Germinal center (tissue), 1 donor: ENCODE results near the gene SZT2.
A peak's percentile ranks its signal among the peaks of the same experiment; 100 is the strongest.

ENCODE experiments used
- DNase-seq: peaks from one replicate; pipeline ENCODE4 v3.0.0; 2012; ENCODE audit warnings: mixed read lengths, low spot score

The SZT2 gene

DNA sequence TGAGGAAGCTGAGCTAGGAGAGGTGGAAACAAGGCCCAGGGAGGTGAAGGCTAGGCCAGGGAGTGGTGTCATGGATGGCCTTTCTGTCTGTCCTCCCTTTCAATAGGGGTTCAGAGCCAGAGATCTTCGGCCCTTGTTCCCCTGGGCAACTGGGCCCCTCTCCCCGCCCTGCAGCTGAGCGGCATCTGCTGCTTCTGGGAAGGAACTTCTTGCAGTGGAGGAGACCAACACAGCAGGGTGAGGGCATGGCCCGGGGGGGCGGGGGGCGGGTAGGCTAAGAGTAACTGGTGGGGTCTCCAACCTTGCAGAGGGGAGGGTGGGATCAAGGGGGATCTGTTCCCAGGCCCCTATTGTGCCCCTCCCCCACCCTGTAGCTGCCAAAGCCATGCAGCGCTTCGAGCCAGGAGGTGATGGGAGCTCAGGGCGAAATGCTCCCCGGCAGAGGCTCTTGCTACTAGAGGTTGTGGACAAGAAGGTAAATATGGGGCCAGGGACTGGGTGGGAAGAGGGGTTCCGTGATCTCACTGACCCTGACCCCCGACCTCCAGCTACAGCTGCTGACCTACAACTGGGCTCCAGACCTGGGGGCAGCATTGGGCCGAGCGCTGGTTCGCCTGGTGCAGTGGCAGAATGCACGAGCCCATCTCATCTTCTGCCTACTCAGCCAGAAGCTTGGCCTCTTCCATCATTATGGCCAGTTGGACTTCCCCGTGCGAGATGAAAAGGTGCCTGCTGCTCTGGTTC lies 52.4 kb downstream of the SZT2 start:
- DNase-seq, result no peak

DNA sequence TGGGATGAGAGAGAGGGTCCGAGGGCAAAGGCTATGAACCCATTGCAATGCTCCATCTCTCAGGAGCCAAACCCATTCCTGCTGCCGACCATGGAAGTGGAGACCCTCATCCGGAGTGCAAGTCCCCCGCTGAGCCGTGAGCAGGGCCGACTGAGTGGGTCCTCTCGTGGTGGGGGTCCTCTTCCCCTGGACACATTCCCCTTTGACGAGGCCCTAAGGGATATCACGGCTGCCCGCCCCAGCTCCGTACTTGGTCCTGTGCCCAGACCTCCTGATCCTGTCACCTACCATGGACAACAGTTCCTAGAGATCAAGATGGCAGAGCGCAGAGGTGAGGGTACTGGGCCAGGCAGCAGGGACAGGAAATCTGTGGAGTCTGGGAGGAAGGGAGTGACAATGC lies 53.1 kb downstream of the SZT2 start:
- DNase-seq, result no peak

DNA sequence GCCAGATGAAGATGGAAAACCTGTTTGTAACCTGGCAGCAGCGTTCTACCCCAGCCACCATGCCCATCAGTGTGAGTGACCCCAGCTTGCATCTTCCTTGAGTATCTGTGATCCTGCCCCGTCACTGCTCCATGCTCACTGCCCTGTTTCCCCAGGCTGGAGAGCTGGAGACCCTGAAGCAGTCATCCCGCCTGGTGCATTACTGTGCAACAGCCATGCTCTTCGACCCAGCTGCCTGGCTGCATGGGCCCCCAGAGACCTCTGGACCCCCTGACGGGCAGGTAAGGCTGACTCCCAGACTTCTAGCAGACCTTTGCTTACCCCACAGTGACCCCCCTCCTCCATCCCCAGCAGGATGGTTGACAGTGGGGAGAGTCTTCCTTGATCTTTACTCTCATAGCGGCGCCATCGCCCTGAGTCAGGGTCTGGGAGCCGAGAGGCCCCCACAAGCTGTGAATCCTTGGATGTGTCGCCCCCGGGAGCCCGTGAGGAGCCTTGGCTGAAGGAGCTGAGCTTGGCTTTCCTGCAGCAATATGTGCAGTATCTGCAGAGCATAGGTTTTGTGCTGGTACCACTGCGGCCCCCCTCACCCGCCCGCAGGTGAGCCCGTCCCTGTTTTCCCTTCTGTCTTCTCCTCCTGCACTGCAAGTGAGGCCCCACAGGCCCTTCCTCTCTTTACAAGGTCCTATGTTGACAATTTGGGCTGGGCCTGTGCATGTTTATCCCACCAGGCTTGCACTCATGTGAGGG lies 53.7 kb downstream of the SZT2 start:
- DNase-seq, result no peak

DNA sequence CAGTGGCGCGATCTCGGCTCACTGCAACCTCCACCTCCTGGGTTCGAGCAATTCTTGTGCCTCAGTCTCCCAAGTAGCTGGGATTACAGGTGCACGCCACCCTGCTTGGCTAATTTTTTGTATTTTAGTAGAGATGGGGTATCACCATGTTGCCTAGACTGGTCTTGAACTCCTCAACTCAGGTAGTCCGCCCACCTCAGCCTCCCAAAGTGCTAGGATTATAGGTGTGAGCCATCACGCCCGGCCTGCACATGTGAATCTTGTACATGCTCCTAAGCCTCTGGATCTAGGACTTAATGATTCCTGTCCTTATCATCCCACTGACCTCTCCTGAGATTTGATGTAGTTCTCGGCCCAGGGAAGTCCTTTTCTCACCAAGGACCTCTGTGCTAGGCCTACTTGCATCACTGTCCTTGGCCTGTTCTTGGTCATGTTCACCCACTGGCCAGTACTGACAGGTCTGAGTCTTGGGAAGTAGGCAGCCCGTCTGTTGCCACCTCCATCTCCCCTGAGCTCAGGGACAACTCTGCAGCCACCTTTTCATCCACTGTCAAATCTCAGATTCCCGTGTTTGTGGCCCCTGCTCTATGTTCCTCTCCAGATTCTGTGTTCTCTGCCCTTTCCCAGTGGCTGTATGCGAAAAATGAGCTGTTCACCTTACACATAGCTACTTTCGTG lies 54.6 kb downstream of the SZT2 start:
- no peak for DNase-seq

GRCh38 chr1:43444836-43445235 lies 55.1 kb downstream of the SZT2 start:
- DNase-seq, result no peak

DNA sequence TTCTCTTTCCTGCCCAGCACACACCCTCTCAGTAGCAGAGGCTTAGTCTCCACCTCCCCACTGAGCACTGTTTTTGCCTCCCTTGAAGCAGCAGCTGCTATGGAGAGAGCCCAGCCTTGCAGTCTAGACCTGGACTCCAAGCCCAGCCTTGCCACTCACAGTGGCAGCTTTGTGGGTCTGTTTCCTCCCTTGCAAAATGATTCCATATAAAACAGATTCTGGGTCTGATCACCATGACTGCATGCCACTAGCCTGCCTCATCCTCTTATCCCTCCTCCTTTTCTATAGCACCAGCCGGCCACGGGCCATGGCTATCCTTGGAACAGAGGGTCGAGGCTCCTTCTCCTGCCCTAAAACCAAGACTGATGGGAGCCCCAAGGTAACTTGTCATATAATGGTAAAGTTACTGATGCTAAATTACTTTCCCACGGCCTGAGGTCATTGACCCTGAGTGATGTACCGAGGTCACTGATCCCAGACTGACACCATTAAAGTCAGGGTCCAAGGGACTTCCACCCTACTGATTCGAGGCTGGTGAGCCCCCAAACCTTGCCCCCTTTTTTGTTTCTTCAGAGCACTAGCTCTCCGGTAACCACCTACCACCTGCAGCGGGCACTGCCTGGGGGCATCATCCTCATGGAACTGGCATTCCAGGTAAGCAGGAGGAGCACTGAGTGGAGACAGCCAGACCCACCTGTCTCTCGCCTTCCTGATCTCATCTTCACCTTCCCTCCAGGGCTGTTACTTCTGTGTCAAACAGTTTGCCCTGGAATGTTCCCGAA lies 56.1 kb downstream of the SZT2 start:
- DNase-seq, result no peak

DNA sequence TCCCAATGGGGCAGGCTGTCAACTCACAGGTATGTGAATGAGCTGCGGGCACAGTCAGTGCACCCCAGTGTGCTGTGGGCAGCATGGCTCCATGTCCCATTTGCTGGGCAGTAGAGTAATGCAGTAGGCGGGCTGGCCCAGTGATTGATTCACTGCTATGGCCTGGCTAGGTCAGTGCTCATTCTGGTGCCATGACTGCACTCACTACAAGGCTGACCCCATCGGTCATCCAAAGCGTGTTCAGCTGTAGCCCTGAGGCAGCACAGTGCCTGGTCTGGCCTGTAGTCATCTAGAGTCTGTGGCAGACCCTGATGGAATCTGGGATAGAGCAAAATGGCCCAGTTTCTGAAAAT lies 56.7 kb downstream of the SZT2 start:
- DNase-seq, result no peak

- no peak for DNase-seq
Measured at GRCh38 chr1:43446881-43447835, 57.5 kb downstream of the SZT2 start.

DNA sequence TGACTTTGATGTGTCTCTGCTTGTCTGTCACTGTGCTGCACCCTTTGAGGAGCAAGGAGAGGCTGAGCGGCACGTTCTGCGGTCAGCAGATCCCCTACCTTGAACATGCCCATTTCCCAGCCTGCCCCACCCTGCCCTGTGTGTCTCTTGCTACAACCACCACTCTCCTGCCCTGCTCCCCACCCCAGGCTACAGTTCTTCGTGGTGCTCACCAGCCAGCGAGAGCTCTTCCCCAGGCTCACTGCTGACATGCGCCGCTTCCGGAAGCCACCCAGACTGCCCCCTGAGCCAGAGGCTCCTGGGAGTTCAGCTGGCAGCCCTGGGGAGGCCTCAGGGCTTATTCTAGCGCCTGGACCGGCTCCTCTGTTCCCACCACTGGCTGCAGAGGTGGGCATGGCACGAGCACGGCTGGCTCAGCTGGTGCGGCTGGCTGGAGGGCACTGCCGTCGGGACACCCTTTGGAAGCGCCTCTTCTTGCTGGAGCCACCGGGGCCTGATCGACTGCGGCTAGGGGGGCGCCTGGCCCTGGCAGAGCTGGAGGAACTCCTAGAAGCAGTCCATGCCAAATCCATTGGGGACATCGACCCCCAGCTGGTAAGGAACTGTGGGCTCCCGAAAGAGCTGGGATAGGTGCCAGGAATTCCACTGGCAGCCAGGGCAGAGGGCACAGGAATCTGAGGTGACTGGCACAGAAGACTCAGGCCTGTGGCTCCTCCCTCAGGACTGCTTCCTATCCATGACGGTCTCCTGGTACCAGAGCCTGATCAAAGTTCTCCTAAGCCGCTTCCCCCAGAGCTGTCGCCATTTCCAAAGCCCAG lies 58.4 kb downstream of the SZT2 start:
- DNase-seq, result no peak

DNA sequence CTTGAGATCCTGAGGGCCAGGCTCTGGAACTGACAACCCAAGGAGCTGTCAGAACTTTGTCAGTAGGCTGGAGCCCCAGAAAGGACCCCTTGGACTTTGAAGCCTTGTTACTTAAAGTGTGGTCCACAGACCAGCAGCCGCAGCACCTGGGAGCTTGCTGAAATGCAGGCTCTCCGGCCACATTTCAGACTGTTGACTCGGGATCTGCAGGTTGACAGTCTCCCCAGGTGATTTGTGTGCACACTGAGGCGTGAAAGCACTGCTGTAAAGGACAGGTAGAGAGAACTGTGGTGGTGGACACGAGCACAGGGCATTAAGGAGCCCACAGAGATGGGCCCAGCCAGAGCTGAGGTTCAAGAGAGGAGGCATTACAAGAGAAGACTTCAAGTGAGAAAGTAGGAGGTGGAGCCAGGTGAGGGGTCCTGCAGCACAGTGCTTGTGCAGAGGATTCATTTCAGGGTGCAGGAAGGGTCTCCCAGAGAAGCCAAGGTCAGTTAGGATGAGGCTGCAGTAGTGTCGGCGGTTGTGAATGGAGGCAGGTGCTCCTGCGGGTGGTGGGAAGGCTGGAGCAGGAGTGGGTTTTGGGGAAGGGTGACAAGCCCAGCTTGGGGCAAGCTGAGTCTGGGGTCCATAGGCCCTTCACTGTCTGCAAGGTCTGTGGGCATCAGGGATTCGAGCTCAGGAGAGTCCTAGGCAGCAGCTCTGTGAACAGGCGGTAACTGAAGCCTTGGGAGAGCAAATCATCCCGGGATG lies 59.4 kb downstream of the SZT2 start:
- no peak for DNase-seq

DNA sequence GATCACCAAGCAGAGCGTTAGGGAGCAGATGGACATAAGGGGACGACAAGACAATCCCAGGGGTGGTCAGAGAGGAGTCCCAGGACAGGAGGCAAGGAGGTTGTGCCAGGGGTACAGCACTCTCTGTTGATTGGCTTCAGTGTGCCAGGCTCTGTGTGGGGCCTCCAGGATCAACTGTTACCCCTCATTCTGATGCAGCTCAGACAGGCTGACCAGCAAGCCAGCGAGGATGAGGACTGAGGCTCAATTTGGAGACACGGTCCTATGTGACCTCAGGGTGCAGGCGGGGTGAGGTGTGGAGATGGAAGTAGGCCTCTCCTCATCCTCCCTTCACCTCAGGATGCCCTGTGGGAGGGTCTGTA lies 60.0 kb downstream of the SZT2 start:
- no peak for DNase-seq

GRCh38 chr1:43450251-43450941 lies 60.7 kb downstream of the SZT2 start:
- DNase-seq, result no peak

- no peak for DNase-seq
Measured at GRCh38 chr1:43451157-43451591, 61.5 kb downstream of the SZT2 start.

DNA sequence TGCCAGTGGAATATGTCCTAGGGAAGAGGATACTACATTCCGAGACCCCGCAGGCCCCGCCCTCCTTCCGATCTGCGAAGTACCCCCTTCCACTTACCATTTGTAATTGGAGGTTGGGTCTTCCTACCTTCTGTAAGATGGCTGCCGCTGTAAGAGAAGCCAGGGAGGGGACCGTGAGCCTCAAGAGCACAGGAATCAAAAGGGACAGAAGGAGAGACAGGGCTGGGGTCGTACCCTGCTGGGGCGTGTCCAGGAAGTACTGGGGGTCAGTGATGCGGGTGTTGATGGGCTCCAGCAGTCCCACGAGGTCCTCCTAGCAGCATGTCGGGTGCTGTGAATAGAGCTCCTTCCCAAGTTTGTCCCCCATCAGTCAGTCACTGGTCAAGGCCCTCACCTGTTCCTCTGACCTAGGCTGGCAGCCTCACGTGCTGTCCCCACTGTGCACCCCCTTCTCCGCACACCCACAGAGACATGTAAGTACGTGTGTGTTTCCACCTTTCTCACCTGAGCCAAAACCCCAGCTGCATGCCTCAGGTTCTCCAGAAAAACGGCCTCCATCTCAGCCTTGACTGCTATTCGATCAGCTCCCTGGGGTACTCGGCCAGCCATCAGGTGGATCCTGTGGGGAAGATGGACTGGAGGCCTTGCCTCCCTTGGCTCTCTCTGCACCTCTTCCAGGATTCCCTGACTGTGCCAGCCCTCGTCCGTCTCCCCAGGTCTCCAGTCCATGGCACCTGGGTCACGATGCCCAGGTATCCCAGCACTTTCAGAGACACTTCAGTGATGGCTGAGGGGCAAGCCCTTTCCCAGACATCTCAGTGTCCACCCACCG lies 62.2 kb downstream of the SZT2 start:
- DNase-seq, result no peak

- no peak for DNase-seq
Measured at GRCh38 chr1:43452789-43453441, 63.2 kb downstream of the SZT2 start.

GRCh38 chr1:43453442-43454269 lies 64.0 kb downstream of the SZT2 start, which contains the start of gene HYI:
TSS of gene HYI (minus strand) at chr1:43453931. CDS start at chr1:43453793, 138 bp downstream.
- peak; percentile 77 for DNase-seq
